Measurements from ENCODE around the gene PMIS2.

PMIS2 gene

GRCh38 chr19:35557539-35558399 lies 28.2 kb upstream of the PMIS2 start:
- Histone ChIP-seq H3K27ac (ENCODE audit: low read depth, low read length) (no peak overlapping the region; the same call in 1 of the 2 replicates), H3K36me3 (ENCODE audit: insufficient read depth, low read length) (no peaks in the 10 kb centered on the region), H3K4me1 (ENCODE audit: insufficient read depth, low read length) (no peaks in the 10 kb centered on the region), H3K4me3 (ENCODE audit: low read length) (peak overlapping the region; percentile 60), H3K9me3 (ENCODE audit: insufficient read depth, low read depth, low read length) (no peaks in the 10 kb centered on the region), H3K9ac (ENCODE audit: low read depth, low read length) (no peak overlapping the region), H3K27me3 (ENCODE audit: insufficient read depth, low read length) (peaks cover 27% of the 10 kb centered on the region)
- WGBS, result 1% methylated on average over 60 of the region's 60 CpGs

GRCh38 chr19:35558400-35559280 lies 27.3 kb upstream of the PMIS2 start:
- no peaks in the 10 kb centered on the region for H3K9me3 ChIP-seq (ENCODE audit: insufficient read depth, low read depth, low read length)
- peaks cover 27% of the 10 kb centered on the region for H3K27me3 ChIP-seq (ENCODE audit: insufficient read depth, low read length)
- WGBS, result 44% methylated on average over 53 of the region's 53 CpGs
- H3K36me3 ChIP-seq (ENCODE audit: insufficient read depth, low read length), result no peaks in the 10 kb centered on the region
- no peaks in the 10 kb centered on the region for H3K4me1 ChIP-seq (ENCODE audit: insufficient read depth, low read length)
- no peak overlapping the region for H3K9ac ChIP-seq (ENCODE audit: low read depth, low read length)
- peak overlapping the region; percentile 60 for H3K4me3 ChIP-seq (ENCODE audit: low read length)
- H3K27ac ChIP-seq (ENCODE audit: low read depth, low read length), result no peak overlapping the region

- no peaks in the 10 kb centered on the region for H3K4me1 ChIP-seq (ENCODE audit: insufficient read depth, low read length)
- 84% methylated on average over 11 of the region's 11 CpGs for WGBS
- no peaks in the 10 kb centered on the region for H3K36me3 ChIP-seq (ENCODE audit: insufficient read depth, low read length)
- no peak overlapping the region for H3K9ac ChIP-seq (ENCODE audit: low read depth, low read length)
- no peak overlapping the region for H3K4me3 ChIP-seq (ENCODE audit: low read length)
- no peaks in the 10 kb centered on the region for H3K9me3 ChIP-seq (ENCODE audit: insufficient read depth, low read depth, low read length)
- no peak overlapping the region for H3K27ac ChIP-seq (ENCODE audit: low read depth, low read length)
- H3K27me3 ChIP-seq (ENCODE audit: insufficient read depth, low read length), result peaks cover 27% of the 10 kb centered on the region
Observed at GRCh38 chr19:35559281-35559659, 26.7 kb upstream of the PMIS2 start.

- no peaks in the 10 kb centered on the region for H3K36me3 ChIP-seq (ENCODE audit: insufficient read depth, low read length)
- H3K9ac ChIP-seq (ENCODE audit: low read depth, low read length), result no peak overlapping the region
- 94% methylated on average over 23 of the region's 23 CpGs for WGBS
- H3K4me3 ChIP-seq (ENCODE audit: low read length), result no peak overlapping the region
- no peaks in the 10 kb centered on the region for H3K9me3 ChIP-seq (ENCODE audit: insufficient read depth, low read depth, low read length)
- H3K27me3 ChIP-seq (ENCODE audit: insufficient read depth, low read length), result peaks cover 27% of the 10 kb centered on the region
- no peaks in the 10 kb centered on the region for H3K4me1 ChIP-seq (ENCODE audit: insufficient read depth, low read length)
- H3K27ac ChIP-seq (ENCODE audit: low read depth, low read length), result no peak overlapping the region
Observed at GRCh38 chr19:35559781-35560180, 26.2 kb upstream of the PMIS2 start.

- H3K4me1 ChIP-seq (ENCODE audit: insufficient read depth, low read length), result no peaks in the 10 kb centered on the region
- H3K9ac ChIP-seq (ENCODE audit: low read depth, low read length), result no peak overlapping the region
- no peak overlapping the region for H3K27ac ChIP-seq (ENCODE audit: low read depth, low read length)
- no peaks in the 10 kb centered on the region for H3K9me3 ChIP-seq (ENCODE audit: insufficient read depth, low read depth, low read length)
- H3K36me3 ChIP-seq (ENCODE audit: insufficient read depth, low read length), result no peaks in the 10 kb centered on the region
- peaks cover 27% of the 10 kb centered on the region for H3K27me3 ChIP-seq (ENCODE audit: insufficient read depth, low read length)
- WGBS, result 95% methylated on average over 18 of the region's 18 CpGs
- no peak overlapping the region for H3K4me3 ChIP-seq (ENCODE audit: low read length)
Observed at GRCh38 chr19:35560271-35560670, 25.7 kb upstream of the PMIS2 start.

- Histone ChIP-seq H3K9me3 (ENCODE audit: insufficient read depth, low read depth, low read length) (no peaks in the 10 kb centered on the region), H3K4me1 (ENCODE audit: insufficient read depth, low read length) (no peaks in the 10 kb centered on the region), H3K27ac (ENCODE audit: low read depth, low read length) (no peak overlapping the region), H3K36me3 (ENCODE audit: insufficient read depth, low read length) (no peaks in the 10 kb centered on the region), H3K9ac (ENCODE audit: low read depth, low read length) (no peak overlapping the region), H3K4me3 (ENCODE audit: low read length) (no peak overlapping the region), H3K27me3 (ENCODE audit: insufficient read depth, low read length) (peaks cover 27% of the 10 kb centered on the region)
- WGBS, result 73% methylated on average over 6 of the region's 6 CpGs
Observed at GRCh38 chr19:35560677-35561076, 25.3 kb upstream of the PMIS2 start.

- H3K27ac ChIP-seq (ENCODE audit: low read depth, low read length), result no peak overlapping the region
- peaks cover 25% of the 10 kb centered on the region for H3K27me3 ChIP-seq (ENCODE audit: insufficient read depth, low read length)
- no peak overlapping the region for H3K9ac ChIP-seq (ENCODE audit: low read depth, low read length)
- no peaks in the 10 kb centered on the region for H3K36me3 ChIP-seq (ENCODE audit: insufficient read depth, low read length)
- no peak overlapping the region for H3K4me3 ChIP-seq (ENCODE audit: low read length)
- no peaks in the 10 kb centered on the region for H3K9me3 ChIP-seq (ENCODE audit: insufficient read depth, low read depth, low read length)
- 87% methylated on average over 6 of the region's 6 CpGs for WGBS
- H3K4me1 ChIP-seq (ENCODE audit: insufficient read depth, low read length), result no peaks in the 10 kb centered on the region
Observed at GRCh38 chr19:35561436-35561835, 24.5 kb upstream of the PMIS2 start.

GRCh38 chr19:35562336-35562735 lies 23.6 kb upstream of the PMIS2 start:
- peaks cover 21% of the 10 kb centered on the region for H3K27me3 ChIP-seq (ENCODE audit: insufficient read depth, low read length)
- H3K4me3 ChIP-seq (ENCODE audit: low read length), result no peak overlapping the region
- H3K4me1 ChIP-seq (ENCODE audit: insufficient read depth, low read length), result no peaks in the 10 kb centered on the region
- no peaks in the 10 kb centered on the region for H3K9me3 ChIP-seq (ENCODE audit: insufficient read depth, low read depth, low read length)
- H3K36me3 ChIP-seq (ENCODE audit: insufficient read depth, low read length), result no peaks in the 10 kb centered on the region
- no peak overlapping the region for H3K9ac ChIP-seq (ENCODE audit: low read depth, low read length)
- no peak overlapping the region for H3K27ac ChIP-seq (ENCODE audit: low read depth, low read length)
- 75% methylated on average over 17 of the region's 17 CpGs for WGBS

GRCh38 chr19:35562776-35563175 lies 23.2 kb upstream of the PMIS2 start:
- Histone ChIP-seq H3K4me3 (ENCODE audit: low read length) (no peak overlapping the region), H3K27me3 (ENCODE audit: insufficient read depth, low read length) (peaks cover 21% of the 10 kb centered on the region)
- 70% methylated on average over 2 of the region's 2 CpGs for WGBS

GRCh38 chr19:35563207-35563829 lies 22.7 kb upstream of the PMIS2 start, which contains the start of gene ATP4A:
TSS of gene ATP4A (minus strand) at chr19:35563658. CDS start at chr19:35563629, 29 bp downstream.
- Histone ChIP-seq H3K4me3 (ENCODE audit: low read length) (no peak within 1 kb of the TSS), H3K27me3 (ENCODE audit: insufficient read depth, low read length) (peaks cover 19% of the 10 kb centered on the region), H3K4me1 (ENCODE audit: insufficient read depth, low read length) (no peaks in the 10 kb centered on the region), H3K9me3 (ENCODE audit: insufficient read depth, low read depth, low read length) (no peaks in the 10 kb centered on the region), H3K27ac (ENCODE audit: low read depth, low read length) (no peak within 1 kb of the TSS), H3K36me3 (ENCODE audit: insufficient read depth, low read length) (no peaks in the 10 kb centered on the region), H3K9ac (ENCODE audit: low read depth, low read length) (no peak within 1 kb of the TSS)
- WGBS, result 85% methylated on average over 13 of the region's 15 CpGs

More at GRCh38 chr19:35562776-35563175, 23.2 kb upstream of the PMIS2 start:
- Histone ChIP-seq H3K9me3 (ENCODE audit: insufficient read depth, low read depth, low read length) (no peaks in the 10 kb centered on the region), H3K27ac (ENCODE audit: low read depth, low read length) (no peak overlapping the region), H3K9ac (ENCODE audit: low read depth, low read length) (no peak overlapping the region), H3K4me1 (ENCODE audit: insufficient read depth, low read length) (no peaks in the 10 kb centered on the region), H3K36me3 (ENCODE audit: insufficient read depth, low read length) (no peaks in the 10 kb centered on the region)
